Peyer's patch (tissue), 4 donors: ENCODE results near the gene C20orf96. TPM values are rescaled to one million over a fixed set of nuclear protein-coding genes. Genes with fewer than 3 reads are reported as not detected.

Experiments used
- DNase-seq, 3 donors: peaks; one replicate each; pipeline ENCODE4 v3.0.0-alpha.2; 2017 to 2019
- H3K27ac ChIP-seq, 4 donors: fragments of 200-600 bp; sonication (generic); one replicate each; pipeline ENCODE4 v1.5.1; 2016 to 2019
- H3K27me3 ChIP-seq, 2 donors: fragments of 200-600 bp; sonication (generic); one replicate each; pipeline ENCODE4 v1.5.1; 2019
- H3K36me3 ChIP-seq, 3 donors: fragments of 200-600 bp; sonication (generic); one replicate each; pipeline ENCODE4 v1.5.1; 2016 to 2019
- H3K4me1 ChIP-seq, 4 donors: fragments of 200-600 bp; sonication (generic); one replicate each; pipeline ENCODE4 v1.5.1; 2016 to 2019
- H3K4me3 ChIP-seq, 4 donors: fragments of 200-600 bp; sonication (generic); 1 replicate in 3 of 4; 2 replicates in 1 of 4; pipeline ENCODE4 v1.5.1; 2016 to 2019; ENCODE audit warnings: mild to moderate bottlenecking in 1 of 4
- H3K9me3 ChIP-seq, 4 donors: fragments of 200-600 bp; sonication (generic); one replicate each; pipeline ENCODE4 v1.5.1; 2016 to 2019; ENCODE audit warnings: mild to moderate bottlenecking in 1 of 4
- CTCF ChIP-seq, 6 experiments: fragments of 450-650 bp in 4 of 6; fragments of 200-600 bp in 2 of 6; sonication (generic) in 1 of 6; IDR thresholded peaks; one replicate each; pipeline ENCODE4 v1.5.1; 2017 to 2019; ENCODE audit warnings: antibody characterized with exemption in 6 of 6, mild to moderate bottlenecking in 3 of 6, moderate library complexity in 1 of 6
- POLR2A ChIP-seq, 2 donors: fragments of 450-650 bp; IDR thresholded peaks; one replicate each; pipeline ENCODE4 v1.5.1; 2017; ENCODE audit warnings: antibody characterized with exemption in 2 of 2, mild to moderate bottlenecking in 2 of 2, moderate library complexity in 2 of 2
- total RNA-seq, 4 donors: library from RNA; depleted of rRNA; stranded (reverse); fragments of >200 nt; gene quantifications; one replicate each; pipeline ENCODE4 v1.1.0, GENCODE V29; 2016

The C20orf96 gene
- total RNA-seq, 4 donors from 2014 or later: 6.3 to 41.3 (median 10.5) TPM

GRCh38 chr20:278607-279571 is 11.7 kb downstream of the C20orf96 start:
- Histone ChIP-seq H3K27me3 (no peaks in the 10 kb centered on the region), H3K27ac (no peak overlapping the region), H3K36me3 (peaks cover 0 to 23% (median 0%) of the 10 kb centered on the region in 3 donors), H3K4me3 (peak overlapping the region in 1 of 4 donors; percentile 24), H3K9me3 (no peaks in the 10 kb centered on the region), H3K4me1 (no peaks in the 10 kb centered on the region)
- DNase-seq: peak in 1 of 3 donors; percentile 44
- no peak for TF ChIP-seq POLR2A (IDR thresholded peaks at IDR 0.05)
- no peak for TF ChIP-seq CTCF (IDR thresholded peaks at IDR 0.05)

GRCh38 chr20:278181-278580 is 12.4 kb downstream of the C20orf96 start:
- Histone ChIP-seq H3K36me3 (peaks cover 0 to 23% (median 0%) of the 10 kb centered on the region in 3 donors), H3K27ac (no peak overlapping the region), H3K4me3 (no peak overlapping the region), H3K4me1 (no peaks in the 10 kb centered on the region), H3K9me3 (no peaks in the 10 kb centered on the region), H3K27me3 (no peaks in the 10 kb centered on the region)
- TF ChIP-seq POLR2A (IDR thresholded peaks at IDR 0.05) (no peak), CTCF (IDR thresholded peaks at IDR 0.05) (no peak)
- peak in 1 of 3 donors; percentile 9 for DNase-seq

GRCh38 chr20:277496-277781 is 13.1 kb downstream of the C20orf96 start:
- Histone ChIP-seq H3K36me3 (peaks cover 0 to 23% (median 0%) of the 10 kb centered on the region in 3 donors), H3K9me3 (no peaks in the 10 kb centered on the region), H3K27me3 (no peaks in the 10 kb centered on the region), H3K4me3 (no peak overlapping the region), H3K4me1 (no peaks in the 10 kb centered on the region), H3K27ac (no peak overlapping the region)
- DNase-seq: no peak
- no peak for TF ChIP-seq CTCF (IDR thresholded peaks at IDR 0.05)
- no peak for TF ChIP-seq POLR2A (IDR thresholded peaks at IDR 0.05)

GRCh38 chr20:276620-277495 is 13.7 kb downstream of the C20orf96 start:
- H3K4me1 ChIP-seq: no peaks in the 10 kb centered on the region
- H3K9me3 ChIP-seq: no peaks in the 10 kb centered on the region
- peak in 1 of 3 donors; percentile 23 for DNase-seq
- no peak overlapping the region for H3K4me3 ChIP-seq
- no peak overlapping the region for H3K27ac ChIP-seq
- H3K36me3 ChIP-seq: peaks cover 0 to 23% (median 0%) of the 10 kb centered on the region in 3 donors
- H3K27me3 ChIP-seq: no peaks in the 10 kb centered on the region
- TF ChIP-seq POLR2A (IDR thresholded peaks at IDR 0.05) (no peak), CTCF (IDR thresholded peaks at IDR 0.05) (no peak)

- Histone ChIP-seq H3K27me3 (no peaks in the 10 kb centered on the region), H3K4me1 (no peaks in the 10 kb centered on the region), H3K9me3 (no peaks in the 10 kb centered on the region), H3K36me3 (peaks cover 0 to 23% (median 0%) of the 10 kb centered on the region in 3 donors), H3K4me3 (no peak overlapping the region), H3K27ac (no peak overlapping the region)
- TF ChIP-seq POLR2A (IDR thresholded peaks at IDR 0.05) (no peak), CTCF (IDR thresholded peaks at IDR 0.05) (no peak)
- peak in 1 of 3 donors; percentile 10 for DNase-seq
Observed at GRCh38 chr20:275791-276190, 14.8 kb downstream of the C20orf96 start.
